Measurements from ENCODE around the gene AHSP.
"Not testable (repeated sequence)": the region's sequence is repeated elsewhere in the genome, so short reads cannot be mapped to it uniquely, and the experiment has no call there.

DNA sequence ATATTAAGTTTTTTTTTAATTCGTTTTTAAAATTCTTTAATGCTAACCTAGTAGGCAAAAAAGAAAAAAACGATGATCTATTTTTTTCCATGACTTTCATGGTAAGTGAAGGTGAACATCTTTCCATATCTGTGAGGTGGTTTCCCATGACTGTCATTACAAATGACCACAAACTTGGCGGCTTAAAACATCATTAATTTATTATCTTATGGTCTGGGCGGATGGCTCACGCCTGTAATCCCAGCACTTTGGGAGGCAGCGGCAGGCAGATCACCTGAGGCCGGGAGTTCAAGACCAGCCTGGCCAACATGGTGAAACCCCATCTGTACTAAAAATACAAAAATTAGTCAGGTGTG lies 10.5 kb downstream of the AHSP start:
- not testable (repeated sequence) for TF ChIP-seq POLR2A (IDR thresholded peaks at IDR 0.05)
- TF ChIP-seq, protein P1, sequence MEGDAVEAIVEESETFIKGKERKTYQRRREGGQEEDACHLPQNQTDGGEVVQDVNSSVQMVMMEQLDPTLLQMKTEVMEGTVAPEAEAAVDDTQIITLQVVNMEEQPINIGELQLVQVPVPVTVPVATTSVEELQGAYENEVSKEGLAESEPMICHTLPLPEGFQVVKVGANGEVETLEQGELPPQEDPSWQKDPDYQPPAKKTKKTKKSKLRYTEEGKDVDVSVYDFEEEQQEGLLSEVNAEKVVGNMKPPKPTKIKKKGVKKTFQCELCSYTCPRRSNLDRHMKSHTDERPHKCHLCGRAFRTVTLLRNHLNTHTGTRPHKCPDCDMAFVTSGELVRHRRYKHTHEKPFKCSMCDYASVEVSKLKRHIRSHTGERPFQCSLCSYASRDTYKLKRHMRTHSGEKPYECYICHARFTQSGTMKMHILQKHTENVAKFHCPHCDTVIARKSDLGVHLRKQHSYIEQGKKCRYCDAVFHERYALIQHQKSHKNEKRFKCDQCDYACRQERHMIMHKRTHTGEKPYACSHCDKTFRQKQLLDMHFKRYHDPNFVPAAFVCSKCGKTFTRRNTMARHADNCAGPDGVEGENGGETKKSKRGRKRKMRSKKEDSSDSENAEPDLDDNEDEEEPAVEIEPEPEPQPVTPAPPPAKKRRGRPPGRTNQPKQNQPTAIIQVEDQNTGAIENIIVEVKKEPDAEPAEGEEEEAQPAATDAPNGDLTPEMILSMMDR (IDR thresholded peaks at IDR 0.05): not testable (repeated sequence)

All from testis (tissue), 2 donors.